CD14-positive monocyte (primary cell): Measurements from ENCODE around the gene UTS2B. TPM values are rescaled to one million over a fixed set of nuclear protein-coding genes. Genes with fewer than 3 reads are reported as not detected.

Experiments
- DNase-seq, 3 donors: peaks; one replicate each; pipeline ENCODE4 v3.0.0-alpha.2; 2011 to 2022
- H2AFZ ChIP-seq: 2 replicates; pipeline ENCODE4 v1.6.0; 2012; ENCODE audit warnings: mild to moderate bottlenecking, low read depth, low read length, inconsistent platforms; ENCODE audit not compliant: insufficient read depth, poor library complexity, severe bottlenecking
- H3K27ac ChIP-seq, 2 donors: 1 replicate in 1 of 2; 2 replicates in 1 of 2; pipeline ENCODE4 v1.5.1; 2012 to 2013; ENCODE audit warnings: low read length in 2 of 2, control low read depth in 1 of 2, inconsistent platforms in 1 of 2, low read depth in 1 of 2, mild to moderate bottlenecking in 1 of 2
- H3K27me3 ChIP-seq, 2 donors: one replicate each; pipeline versions ENCODE4 v1.6.0 to v1.6.1; 2011 to 2013; ENCODE audit warnings: low read length in 2 of 2; ENCODE audit not compliant: control insufficient read depth in 2 of 2, insufficient read depth in 2 of 2
- H3K36me3 ChIP-seq, 2 donors: replicated peaks in 1 of 2; 1 replicate in 1 of 2; 2 replicates in 1 of 2; pipeline versions ENCODE4 v1.5.1 to v1.6.1; 2012 to 2013; ENCODE audit warnings: low read length in 2 of 2, control low read depth in 1 of 2, inconsistent platforms in 1 of 2, mild to moderate bottlenecking in 1 of 2; ENCODE audit not compliant: insufficient read depth in 2 of 2, control insufficient read depth in 1 of 2
- H3K4me1 ChIP-seq, 2 donors: 1 replicate in 1 of 2; 2 replicates in 1 of 2; pipeline versions ENCODE4 v1.5.1 to v1.6.1; 2012 to 2013; ENCODE audit warnings: low read length in 2 of 2, control low read depth in 1 of 2, inconsistent platforms in 1 of 2, mild to moderate bottlenecking in 1 of 2, moderate library complexity in 1 of 2; ENCODE audit not compliant: insufficient read depth in 2 of 2, control insufficient read depth in 1 of 2
- H3K4me2 ChIP-seq: replicated peaks from 2 replicates; pipeline ENCODE3; 2012; ENCODE audit warnings: low read length, moderate library complexity, mild to moderate bottlenecking; ENCODE audit not compliant: poor library complexity, severe bottlenecking; ENCODE audit errors: extremely low read depth
- H3K4me3 ChIP-seq, 3 experiments: fragments of 200-600 bp in 1 of 3; sonication (generic) in 1 of 3; replicated peaks in 1 of 3; 1 replicate in 2 of 3; 2 replicates in 1 of 3; pipeline ENCODE4 v1.5.1; 2011 to 2013; ENCODE audit warnings: low read length in 3 of 3, mild to moderate bottlenecking in 3 of 3, control low read depth in 2 of 3, low read depth in 2 of 3, inconsistent platforms in 1 of 3, moderate library complexity in 1 of 3
- H3K79me2 ChIP-seq: 2 replicates; pipeline ENCODE4 v1.6.0; 2012; ENCODE audit warnings: mild to moderate bottlenecking, control low read depth, inconsistent platforms, low read length, moderate library complexity; ENCODE audit not compliant: insufficient read depth
- H3K9ac ChIP-seq: 2 replicates; pipeline ENCODE4 v1.6.0; 2017; ENCODE audit warnings: low read length, mild to moderate bottlenecking; ENCODE audit not compliant: insufficient read depth, poor library complexity, severe bottlenecking
- H3K9me3 ChIP-seq, 2 donors: replicated peaks in 1 of 2; 1 replicate in 1 of 2; 2 replicates in 1 of 2; pipeline versions ENCODE4 v1.5.1 to v1.6.1; 2012 to 2013; ENCODE audit warnings: low read length in 2 of 2, control low read depth in 1 of 2; ENCODE audit not compliant: control insufficient read depth in 1 of 2, insufficient read depth in 1 of 2
- H4K20me1 ChIP-seq: 2 replicates; pipeline ENCODE4 v1.6.0; 2012; ENCODE audit warnings: mild to moderate bottlenecking, low read length, control low read depth, moderate library complexity; ENCODE audit not compliant: insufficient read depth
- H3K27ac Mint-ChIP-seq, 7 donors: one replicate each; pipeline ENCODE4 v1.8.0; 2020; ENCODE audit warnings: mild to moderate bottlenecking in 7 of 7, mixed read lengths in 7 of 7, moderate library complexity in 6 of 7, inconsistent platforms in 2 of 7
- H3K27me3 Mint-ChIP-seq, 3 donors: one replicate each; pipeline ENCODE4 v1.8.0; 2021 to 2022; ENCODE audit warnings: low read depth in 3 of 3, mild to moderate bottlenecking in 3 of 3, mixed read lengths in 3 of 3, moderate library complexity in 3 of 3, inconsistent platforms in 1 of 3
- H3K36me3 Mint-ChIP-seq, 2 donors: one replicate each; pipeline ENCODE4 v1.8.0; 2020; ENCODE audit warnings: mixed read lengths in 2 of 2, inconsistent platforms in 1 of 2, mild to moderate bottlenecking in 1 of 2
- H3K4me1 Mint-ChIP-seq: one replicate; pipeline ENCODE4 v1.8.0; 2020; ENCODE audit warnings: mild to moderate bottlenecking, mixed read lengths
- H3K4me3 Mint-ChIP-seq, 2 donors: one replicate each; pipeline ENCODE4 v1.8.0; 2020; ENCODE audit warnings: mild to moderate bottlenecking in 2 of 2, mixed read lengths in 2 of 2, moderate library complexity in 1 of 2
- H3K9me3 Mint-ChIP-seq, 7 donors: one replicate each; pipeline ENCODE4 v1.8.0; 2020 to 2022; ENCODE audit warnings: mixed read lengths in 7 of 7, mild to moderate bottlenecking in 6 of 7, moderate library complexity in 6 of 7, inconsistent platforms in 2 of 7
- WGBS: methylation state at CpG from one replicate; pipeline ENCODE4 v1.1.5; 2013; ENCODE audit warnings: missing lambda C conversion rate; ENCODE audit not compliant: insufficient coverage; 5-methylcytosine and 5-hydroxymethylcytosine counted together
- intact Hi-C, 2 donors: fragments of 100-400 bp; cut with micrococcal nuclease; formaldehyde crosslinking; loops; one replicate each; pipeline versions ENCODE4 v1.15.0 to v1.15.1; 2023
- polyA plus RNA-seq, 3 donors: library from polyadenylated mRNA; depleted of rRNA in 1 of 3; unstranded in 2 of 3; stranded (reverse) in 1 of 3; fragments of 300-500 nt in 2 of 3; fragments of >200 nt in 1 of 3; fragmentation: Illumina TruSeq in 2 of 3; gene quantifications; 1 replicate in 2 of 3; 2 replicates in 1 of 3; pipeline ENCODE4 v1.2.3, GENCODE V29; 2012 to 2021
- TF ChIP-seq, protein P1 (sequence below): fragments of 200-600 bp; IDR thresholded peaks from one replicate; pipeline ENCODE4 v1.8.0; 2022; ENCODE audit warnings: antibody characterized with exemption, mild to moderate bottlenecking

Gene UTS2B
- polyA plus RNA-seq, 3 donors, result not detected

DNA sequence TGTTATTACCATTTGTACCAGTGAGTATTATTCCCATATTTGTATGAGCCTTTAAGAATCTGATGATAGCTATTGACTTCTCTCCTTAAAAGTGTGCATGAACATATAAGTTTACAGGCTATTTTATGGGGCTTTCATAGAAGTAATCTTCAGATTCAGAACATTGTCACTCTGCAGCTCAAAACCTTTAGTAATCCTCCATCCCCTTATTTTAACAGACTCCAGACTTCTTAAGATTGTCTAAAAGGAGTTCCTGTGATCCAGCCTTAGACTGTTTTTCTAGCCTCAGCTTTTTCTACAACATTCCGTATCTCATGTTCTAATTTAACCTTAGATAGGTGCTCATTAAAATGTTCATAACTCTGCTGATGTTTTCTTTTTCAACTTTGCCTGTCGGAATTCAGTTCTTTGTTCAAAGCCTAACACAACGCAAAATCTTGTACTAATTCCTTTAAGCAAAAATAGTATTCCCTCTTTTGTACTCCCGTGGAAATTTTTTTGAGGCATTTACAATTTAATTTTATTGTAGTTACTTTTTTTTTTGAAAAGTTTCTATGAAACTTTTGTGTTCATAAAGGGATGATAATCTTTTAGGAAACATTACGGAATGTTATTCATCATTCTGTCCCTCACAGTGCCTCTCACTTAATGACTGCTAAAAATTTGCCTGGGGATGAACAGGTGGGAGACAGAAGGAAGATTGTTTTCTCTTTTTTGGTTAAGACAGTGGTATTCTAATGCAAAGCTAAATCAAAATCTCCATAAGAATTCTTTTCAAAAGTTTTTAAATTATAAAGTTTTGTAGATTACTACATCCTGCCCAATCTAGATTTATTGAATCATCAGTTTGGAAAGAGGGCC is 38.7 kb upstream of the UTS2B start:
- Histone ChIP-seq H3K4me3 (no peak overlapping the region), H3K79me2 (no peaks in the 10 kb centered on the region), H3K27me3 (no peaks in the 10 kb centered on the region), H3K36me3 (peaks cover 15 to 47% of the 10 kb centered on the region in 2 donors), H3K9ac (no peak overlapping the region), H4K20me1 (no peaks in the 10 kb centered on the region), H3K4me2 (no peak overlapping the region), H3K27ac (no peak overlapping the region), H3K9me3 (no peaks in the 10 kb centered on the region), H2AFZ (no peak overlapping the region), H3K4me1 (no peaks in the 10 kb centered on the region)
- H3K27ac Mint-ChIP-seq, result no peak overlapping the region
- DNase-seq, result no peak
- peaks cover 30 to 53% of the 10 kb centered on the region in 2 donors for H3K36me3 Mint-ChIP-seq
- intact Hi-C loops, result no loop called here
- H3K4me1 Mint-ChIP-seq, result peaks cover 2% of the 10 kb centered on the region
- TF ChIP-seq, protein P1, sequence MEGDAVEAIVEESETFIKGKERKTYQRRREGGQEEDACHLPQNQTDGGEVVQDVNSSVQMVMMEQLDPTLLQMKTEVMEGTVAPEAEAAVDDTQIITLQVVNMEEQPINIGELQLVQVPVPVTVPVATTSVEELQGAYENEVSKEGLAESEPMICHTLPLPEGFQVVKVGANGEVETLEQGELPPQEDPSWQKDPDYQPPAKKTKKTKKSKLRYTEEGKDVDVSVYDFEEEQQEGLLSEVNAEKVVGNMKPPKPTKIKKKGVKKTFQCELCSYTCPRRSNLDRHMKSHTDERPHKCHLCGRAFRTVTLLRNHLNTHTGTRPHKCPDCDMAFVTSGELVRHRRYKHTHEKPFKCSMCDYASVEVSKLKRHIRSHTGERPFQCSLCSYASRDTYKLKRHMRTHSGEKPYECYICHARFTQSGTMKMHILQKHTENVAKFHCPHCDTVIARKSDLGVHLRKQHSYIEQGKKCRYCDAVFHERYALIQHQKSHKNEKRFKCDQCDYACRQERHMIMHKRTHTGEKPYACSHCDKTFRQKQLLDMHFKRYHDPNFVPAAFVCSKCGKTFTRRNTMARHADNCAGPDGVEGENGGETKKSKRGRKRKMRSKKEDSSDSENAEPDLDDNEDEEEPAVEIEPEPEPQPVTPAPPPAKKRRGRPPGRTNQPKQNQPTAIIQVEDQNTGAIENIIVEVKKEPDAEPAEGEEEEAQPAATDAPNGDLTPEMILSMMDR, result no peak
- peaks cover 0 to 1% (median 0%) of the 10 kb centered on the region in 3 donors for H3K27me3 Mint-ChIP-seq
- no peak overlapping the region for H3K4me3 Mint-ChIP-seq
- peaks cover 0 to 2% (median 0%) of the 10 kb centered on the region in 7 donors for H3K9me3 Mint-ChIP-seq
- WGBS, result no CpG with 5 or more reads among the region's 5 CpGs

DNA sequence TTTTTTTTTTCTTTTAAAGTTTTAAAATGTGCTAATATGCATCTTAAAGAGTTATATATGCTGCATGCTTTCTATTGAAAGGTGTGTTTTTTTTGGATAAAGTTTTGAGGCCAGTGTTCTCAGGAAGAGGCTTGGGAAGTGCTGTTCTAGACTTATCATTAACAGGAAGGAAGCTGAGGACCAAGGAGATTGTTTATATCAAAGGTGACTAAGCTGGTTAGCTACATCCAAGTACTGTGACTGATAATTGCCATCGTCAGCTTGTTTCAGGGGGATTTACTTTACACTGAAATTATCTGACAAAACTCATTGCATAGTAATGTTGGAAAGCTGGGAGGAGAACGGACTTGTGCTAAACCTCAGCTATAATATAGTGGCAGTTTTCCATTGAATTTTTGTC is 36.3 kb upstream of the UTS2B start:
- Histone ChIP-seq H3K4me1 (no peaks in the 10 kb centered on the region), H3K36me3 (peaks cover 27 to 66% of the 10 kb centered on the region in 2 donors), H3K9me3 (no peaks in the 10 kb centered on the region), H2AFZ (no peak overlapping the region), H3K79me2 (no peaks in the 10 kb centered on the region), H3K27ac (no peak overlapping the region), H4K20me1 (no peaks in the 10 kb centered on the region), H3K4me3 (no peak overlapping the region), H3K9ac (no peak overlapping the region), H3K4me2 (no peak overlapping the region), H3K27me3 (no peaks in the 10 kb centered on the region)
- DNase-seq, result no peak
- TF ChIP-seq, protein P1, result no peak
- H3K4me1 Mint-ChIP-seq, result no peaks in the 10 kb centered on the region
- no CpG with 5 or more reads among the region's 2 CpGs for WGBS
- H3K9me3 Mint-ChIP-seq, result peaks cover 0 to 2% (median 0%) of the 10 kb centered on the region in 7 donors
- intact Hi-C loops, result no loop called here
- H3K27ac Mint-ChIP-seq, result no peak overlapping the region
- peaks cover 38 to 70% of the 10 kb centered on the region in 2 donors for H3K36me3 Mint-ChIP-seq
- no peak overlapping the region for H3K4me3 Mint-ChIP-seq
- H3K27me3 Mint-ChIP-seq, result peaks cover 0 to 1% (median 0%) of the 10 kb centered on the region in 3 donors
